NOMO-1 treated with DMSO at 0.1 percent for 48 hours (cell line): ENCODE results near the gene OTOP3.
A peak's percentile ranks its signal among the peaks of the same experiment; 100 is the strongest.

Source experiments
- DNase-seq: peaks from one replicate; lab custom pipeline; 2025; ENCODE audit not compliant: unreplicated experiment; lab: John Stamatoyannopoulos, UW

OTOP3 gene

DNA sequence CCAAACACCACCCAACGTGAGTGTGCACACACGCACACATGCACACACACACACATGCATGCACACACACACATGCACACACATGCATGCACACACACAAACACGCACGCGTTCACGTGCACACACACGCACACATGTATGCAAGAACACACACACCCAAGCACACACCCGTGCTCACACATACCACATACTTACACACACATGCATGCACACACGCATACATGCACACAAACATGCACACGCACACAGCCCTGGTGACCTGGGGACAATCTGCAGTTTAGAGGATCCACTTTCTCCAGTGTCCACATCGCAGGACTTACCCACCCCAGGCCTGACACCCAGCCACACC lies 18.9 kb upstream of the OTOP3 start:
- no peak for DNase-seq

DNA sequence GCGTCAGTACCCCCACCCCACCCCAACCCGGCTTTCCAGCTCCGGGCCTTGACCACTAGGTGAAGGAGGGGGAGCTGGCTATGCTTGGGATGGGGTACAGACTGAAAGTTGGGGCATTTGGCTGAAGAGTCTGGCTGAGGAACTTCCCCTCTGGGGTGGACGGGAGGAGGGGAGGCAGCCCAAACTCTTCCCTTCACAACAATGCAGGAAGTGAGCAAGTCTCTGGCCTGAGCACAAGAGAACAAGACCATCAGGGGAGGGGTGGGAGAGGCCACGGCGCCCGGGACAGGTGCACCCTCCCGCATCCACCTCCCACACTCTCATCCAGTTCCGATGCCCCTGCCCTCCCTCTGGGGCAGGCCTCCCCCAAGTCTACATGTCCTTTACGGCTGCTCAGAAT lies 18.3 kb upstream of the OTOP3 start:
- DNase-seq: peak; percentile 72

DNA sequence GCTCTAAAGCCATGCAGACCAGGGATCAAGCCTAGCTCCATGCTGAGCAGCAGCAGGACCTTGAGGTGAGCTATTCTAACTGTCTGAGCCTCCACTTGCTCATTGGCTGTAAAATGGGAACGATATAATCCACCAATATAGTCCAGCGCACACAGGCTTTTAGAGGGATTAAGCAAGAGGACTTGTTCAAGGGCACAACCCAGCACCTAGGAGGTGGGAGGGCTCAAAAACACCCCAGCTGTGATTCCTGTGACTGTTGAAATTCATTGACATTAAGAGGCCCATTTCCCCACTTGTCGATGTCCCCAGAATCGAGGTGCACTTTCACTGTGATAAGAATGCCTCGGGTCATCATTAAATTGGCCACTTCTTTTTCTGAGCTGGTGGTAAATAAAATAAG lies 16.8 kb upstream of the OTOP3 start:
- DNase-seq: no peak

DNA sequence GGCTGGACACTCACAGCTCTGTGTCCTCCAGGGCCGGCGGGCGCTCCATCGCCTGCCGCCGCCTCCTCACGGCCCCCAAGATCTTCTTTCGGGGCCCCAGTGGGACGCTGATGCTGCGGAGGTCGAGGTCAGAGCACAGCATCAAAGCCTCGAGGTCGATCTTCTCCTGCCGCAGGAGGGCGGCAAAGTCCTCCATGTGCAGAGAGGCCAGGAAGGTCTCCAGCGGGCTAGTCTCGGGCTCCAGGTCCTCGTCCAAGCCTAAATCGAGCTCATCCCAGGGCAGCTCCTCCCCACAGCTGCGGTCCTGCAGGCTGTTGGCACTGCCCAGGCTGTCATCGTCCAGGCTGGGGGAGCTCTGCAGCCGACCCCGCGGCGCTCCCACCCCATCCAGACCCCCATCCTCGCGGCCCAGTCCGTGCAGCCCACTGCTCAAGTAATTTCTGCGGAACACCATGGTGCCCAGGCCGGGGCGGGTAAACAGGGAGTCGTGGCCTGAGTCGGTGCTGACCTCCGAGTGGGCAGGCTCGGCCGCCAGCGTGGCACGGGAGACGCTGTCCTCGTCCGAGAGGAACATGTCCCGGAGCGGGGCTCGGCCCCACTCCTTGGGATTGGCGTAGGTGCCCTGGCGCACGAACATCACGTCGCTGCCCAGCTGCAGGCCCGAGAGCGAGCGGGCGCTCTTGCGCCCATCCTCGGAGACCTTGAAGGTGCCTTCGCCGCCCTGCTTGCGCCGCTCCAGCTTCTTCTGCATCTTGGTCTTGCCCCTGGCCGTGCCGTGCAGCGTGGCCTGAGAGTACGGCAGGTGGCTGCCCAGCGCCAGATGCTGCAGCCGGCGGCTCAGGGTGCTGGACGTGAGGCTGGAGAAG lies 16.0 kb upstream of the OTOP3 start:
- DNase-seq: no peak

DNA sequence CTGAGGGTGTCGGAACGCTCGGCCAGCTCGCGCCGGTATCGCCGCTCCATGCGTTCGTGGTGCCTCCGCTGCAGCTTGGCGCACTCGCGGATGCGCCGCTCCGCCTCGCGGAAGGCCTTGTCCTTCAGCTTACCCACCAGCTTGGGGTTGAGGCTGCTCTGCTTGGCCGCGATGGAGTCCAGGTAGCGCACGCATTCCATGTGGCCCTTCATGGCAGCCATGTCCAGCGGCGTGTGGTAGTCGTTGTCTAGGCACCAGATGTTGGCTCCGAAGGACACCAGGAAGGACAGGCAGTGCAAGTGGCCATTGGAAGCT lies 15.4 kb upstream of the OTOP3 start:
- no peak for DNase-seq

DNA sequence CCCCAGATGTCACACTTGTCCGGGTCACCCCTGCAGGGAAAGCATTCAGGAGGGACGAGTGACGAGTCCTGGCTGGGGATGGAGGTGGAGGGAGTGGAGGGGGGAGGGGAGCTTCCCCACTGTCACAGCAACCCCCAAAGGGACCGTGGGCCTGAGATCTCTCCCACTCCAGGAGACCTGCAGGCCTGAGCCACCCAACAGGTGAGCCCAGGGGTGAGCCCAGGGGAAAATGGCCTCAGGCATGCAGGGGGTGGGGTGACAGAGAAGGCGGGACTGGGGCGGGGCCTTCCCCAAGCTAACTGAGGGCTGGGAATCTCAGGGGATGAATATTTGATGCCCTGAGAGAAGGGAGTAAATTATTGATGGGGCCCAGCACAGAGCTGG lies 15.1 kb upstream of the OTOP3 start:
- DNase-seq: no peak

DNA sequence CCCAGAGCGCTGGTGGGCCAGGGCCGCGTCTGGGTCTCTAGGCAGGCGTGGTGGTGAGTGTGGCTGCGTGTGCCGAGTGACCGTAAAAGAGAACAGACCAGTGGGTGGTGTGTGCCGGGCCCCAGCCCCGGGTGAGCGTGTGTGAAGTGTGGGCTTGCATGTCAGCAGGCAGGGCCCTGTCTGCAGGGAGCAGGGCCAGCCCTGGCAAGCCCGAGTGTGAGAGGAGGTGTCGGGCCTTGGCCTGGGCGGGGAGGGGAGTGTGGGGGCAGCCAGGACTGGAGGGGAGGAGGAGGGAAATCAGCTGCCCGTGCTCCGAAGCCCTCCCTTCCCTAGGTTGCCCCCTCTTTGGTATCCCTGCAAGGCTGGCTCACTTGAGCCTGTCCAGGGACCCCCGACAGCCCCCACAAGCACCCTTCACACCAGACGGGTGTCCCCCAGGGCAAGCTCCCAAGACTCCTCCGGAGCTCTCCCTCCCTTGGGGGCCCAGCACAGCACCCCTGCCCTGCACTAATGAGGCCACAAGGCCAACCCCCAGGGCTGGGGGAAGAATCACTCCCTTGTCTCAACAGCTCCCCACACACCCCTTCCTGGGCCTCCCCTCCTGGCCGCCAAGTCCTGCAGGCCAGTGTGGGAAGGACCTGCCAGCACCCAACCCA lies 14.5 kb upstream of the OTOP3 start:
- DNase-seq: no peak

DNA sequence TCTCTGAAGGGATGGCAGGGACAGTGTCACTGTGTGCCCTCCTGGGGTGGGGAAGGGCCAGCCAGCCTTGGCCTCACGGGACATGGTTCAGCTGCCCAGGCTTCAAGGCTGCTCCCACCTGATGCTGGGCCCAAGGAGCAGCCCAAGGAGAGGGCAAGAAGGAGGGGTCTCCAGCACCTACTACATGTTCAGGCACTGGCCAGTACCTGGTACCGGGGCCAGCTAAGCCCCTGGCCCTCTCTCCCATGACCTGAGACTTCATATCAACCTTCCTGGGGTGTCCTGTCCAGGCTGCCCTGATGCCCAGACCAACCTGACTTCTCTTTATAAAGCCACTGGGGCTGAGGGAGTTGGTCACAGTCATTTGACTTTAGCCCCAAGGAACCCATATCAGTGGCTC lies 13.9 kb upstream of the OTOP3 start:
- no peak for DNase-seq

DNA sequence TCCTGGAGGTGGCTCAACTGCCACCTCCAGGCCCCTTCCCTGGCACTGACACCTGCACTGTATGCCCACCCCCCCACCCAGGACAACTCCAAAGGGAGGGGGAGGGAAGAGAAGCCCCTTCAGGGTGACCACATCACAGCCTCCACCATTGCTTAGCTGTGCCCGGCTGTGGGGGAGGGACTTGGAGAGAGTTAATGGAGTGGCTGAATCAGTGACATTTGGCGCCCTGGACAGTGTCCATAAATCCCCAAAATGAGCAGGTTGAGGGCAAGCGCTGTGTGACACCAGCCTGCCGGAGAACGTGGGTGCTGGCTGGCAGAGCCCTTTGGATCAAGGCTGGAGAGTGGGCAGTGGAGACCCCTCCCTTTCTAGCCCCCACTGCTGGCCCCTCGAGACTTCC lies 13.5 kb upstream of the OTOP3 start:
- no peak for DNase-seq

DNA sequence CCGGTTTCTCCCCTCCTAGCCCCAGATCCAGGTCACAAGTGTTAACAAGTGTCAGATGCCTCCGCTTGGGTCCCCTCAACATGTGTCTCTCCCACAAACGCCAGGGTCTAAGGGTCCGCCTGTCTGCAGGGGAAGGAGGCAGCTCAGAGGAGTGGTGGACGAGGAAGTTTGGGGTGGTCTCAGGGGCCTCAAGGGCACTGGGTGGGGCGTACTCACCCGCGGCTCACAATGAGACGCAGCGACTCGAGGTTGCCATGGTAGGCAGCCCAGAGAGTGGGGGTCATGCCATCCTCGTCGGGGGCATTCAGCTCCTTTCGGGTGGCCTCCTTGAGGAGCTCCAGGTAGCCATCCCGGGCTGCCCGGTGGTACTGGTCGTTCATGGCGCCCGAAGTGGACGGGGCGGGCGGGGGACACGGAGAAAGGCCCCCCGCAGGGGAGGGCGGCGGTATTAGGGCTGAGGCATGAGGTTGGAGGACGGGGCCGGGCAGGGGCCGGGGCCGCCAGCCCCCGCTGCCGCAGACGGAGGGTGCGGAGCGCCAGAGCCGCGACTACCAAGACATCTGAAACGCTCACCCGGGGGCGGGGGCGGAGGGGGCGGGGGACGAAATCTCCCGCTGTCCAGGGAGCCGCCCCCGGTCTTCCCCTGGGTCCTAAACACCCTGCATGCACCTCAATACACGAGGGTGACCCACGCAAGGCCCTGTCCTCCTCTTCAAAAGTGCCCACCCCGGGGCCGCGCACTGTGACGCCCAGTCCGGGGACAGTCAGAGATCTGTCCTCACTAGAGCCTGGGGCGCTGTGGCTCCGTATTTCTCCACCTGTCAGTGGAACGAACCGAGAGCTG lies 12.8 kb upstream of the OTOP3 start, which contains the start of gene USH1G:
USH1G (minus strand) TSS at position 562 of the 844 bp plus-strand sequence; CDS start at position 380, 182 bp downstream.
- DNase-seq: no peak

DNA sequence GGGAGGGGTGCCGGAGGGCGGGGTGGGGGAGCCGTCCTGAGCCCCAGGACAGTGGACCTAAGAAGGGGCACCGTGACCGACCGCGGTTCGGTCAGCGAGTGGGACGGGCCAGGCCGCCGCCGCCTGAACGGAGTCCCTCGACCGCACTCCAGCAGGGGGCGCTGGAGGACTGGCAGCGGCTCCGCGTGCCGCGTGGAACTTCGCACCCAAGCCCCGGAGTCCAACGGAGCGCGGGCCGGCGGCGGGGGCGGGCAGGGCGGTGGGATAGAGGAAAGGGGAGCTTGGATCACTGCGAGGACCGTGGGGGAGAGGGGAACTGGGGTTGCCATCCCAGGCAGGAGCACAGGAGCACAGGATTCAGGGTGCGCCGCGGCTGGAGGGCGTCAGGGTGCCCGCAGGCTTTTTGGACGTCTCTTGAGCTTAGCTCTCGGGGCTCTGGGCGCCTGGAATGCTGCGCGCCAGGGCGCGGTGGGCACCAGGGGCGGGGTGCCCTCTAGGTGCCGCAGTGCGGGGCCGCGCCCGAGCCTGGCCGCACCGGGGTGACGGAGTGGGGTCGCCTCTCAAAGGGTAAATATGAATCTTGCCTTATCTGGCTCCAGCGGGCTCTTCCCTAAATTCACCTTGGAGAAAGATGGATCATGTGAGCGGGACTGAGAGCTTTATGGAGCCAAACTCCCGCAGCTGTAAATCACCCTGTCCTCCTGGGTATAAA lies 12.0 kb upstream of the OTOP3 start:
- peak; percentile 41 for DNase-seq

DNA sequence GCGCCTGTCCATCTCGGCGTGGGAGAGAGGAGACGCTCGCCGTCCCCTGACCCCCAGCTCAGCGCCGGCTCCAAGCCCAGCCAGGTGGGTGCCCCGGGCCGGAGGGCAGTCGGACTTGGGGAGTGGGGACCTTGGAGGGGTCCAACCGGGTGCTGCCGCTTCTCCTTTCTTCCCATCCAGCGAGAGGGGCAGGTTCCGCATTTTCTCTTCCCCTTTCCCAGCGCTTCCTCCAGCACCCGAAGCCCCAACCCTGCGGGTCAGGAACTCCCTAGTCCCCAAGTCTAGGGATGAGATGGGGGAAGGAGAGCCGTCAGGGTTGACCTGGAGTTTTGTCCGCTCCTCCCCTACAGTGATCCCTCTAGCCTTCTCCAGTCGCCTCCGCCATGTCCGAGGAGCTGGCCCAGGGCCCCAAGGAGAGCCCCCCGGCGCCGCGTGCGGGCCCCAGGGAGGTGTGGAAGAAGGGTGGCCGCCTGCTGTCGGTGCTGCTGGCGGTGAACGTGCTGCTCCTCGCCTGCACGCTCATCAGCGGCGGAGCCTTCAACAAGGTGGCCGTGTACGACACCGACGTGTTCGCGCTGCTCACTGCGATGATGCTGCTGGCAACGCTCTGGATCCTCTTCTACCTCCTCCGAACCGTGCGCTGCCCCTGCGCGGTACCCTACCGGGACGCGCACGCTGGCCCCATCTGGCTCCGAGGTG lies 11.3 kb upstream of the OTOP3 start, which contains the start of gene OTOP2:
OTOP2 (plus strand) TSS at position 24 of the 699 bp plus-strand sequence; CDS start at position 384, 360 bp downstream.
- DNase-seq: peak; percentile 35

DNA sequence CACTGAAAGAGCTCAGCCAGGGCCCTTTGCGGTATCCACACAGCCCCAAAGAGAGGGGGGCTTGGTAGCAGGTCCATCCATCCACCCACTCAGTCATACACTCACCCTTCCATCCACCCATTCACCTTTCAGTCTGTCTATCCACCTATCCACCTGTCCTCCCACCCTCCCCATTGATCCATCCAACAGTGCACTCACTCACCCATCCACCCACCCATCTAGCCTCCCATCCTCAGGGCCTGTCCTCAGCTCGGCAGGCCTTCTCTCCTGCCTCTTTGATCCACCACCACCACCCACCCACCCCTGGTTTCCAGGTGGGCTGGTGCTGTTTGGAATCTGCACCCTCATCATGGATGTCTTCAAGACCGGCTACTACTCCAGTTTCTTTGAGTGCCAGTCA lies 10.5 kb upstream of the OTOP3 start:
- DNase-seq: no peak

DNA sequence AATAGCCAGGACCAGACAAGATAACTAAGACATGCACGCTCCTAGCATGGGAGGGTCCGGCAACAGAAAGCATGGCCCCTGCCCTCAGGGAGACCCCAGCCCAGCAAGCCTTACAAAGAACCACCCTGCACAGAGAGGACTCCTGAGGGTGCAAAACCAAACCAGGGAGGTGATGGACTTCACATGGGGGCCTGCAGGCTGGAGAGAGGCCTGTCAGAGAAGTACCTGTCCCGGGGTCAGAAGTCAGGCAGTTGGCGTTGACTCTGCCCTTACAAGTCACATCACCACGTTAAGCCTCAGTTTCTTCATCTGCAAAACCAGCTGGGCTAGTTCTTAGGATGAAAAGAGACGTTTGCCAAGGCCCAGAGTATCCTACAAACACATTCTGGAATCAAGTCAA lies 6.9 kb upstream of the OTOP3 start:
- no peak for DNase-seq

DNA sequence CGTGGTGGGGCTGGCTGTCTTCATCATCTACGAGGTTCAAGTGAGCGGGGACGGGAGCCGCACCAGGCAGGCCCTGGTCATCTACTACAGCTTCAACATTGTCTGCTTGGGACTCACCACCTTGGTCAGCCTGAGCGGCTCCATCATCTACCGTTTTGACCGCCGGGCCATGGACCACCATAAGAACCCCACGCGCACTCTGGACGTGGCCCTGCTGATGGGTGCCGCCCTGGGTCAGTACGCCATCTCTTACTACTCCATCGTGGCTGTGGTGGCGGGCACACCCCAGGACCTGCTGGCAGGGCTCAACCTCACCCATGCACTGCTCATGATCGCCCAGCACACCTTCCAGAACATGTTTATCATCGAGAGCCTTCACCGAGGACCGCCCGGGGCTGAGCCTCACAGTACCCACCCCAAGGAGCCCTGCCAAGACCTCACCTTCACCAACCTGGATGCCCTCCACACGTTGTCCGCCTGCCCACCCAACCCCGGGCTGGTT lies 5.1 kb upstream of the OTOP3 start:
- no peak for DNase-seq

DNA sequence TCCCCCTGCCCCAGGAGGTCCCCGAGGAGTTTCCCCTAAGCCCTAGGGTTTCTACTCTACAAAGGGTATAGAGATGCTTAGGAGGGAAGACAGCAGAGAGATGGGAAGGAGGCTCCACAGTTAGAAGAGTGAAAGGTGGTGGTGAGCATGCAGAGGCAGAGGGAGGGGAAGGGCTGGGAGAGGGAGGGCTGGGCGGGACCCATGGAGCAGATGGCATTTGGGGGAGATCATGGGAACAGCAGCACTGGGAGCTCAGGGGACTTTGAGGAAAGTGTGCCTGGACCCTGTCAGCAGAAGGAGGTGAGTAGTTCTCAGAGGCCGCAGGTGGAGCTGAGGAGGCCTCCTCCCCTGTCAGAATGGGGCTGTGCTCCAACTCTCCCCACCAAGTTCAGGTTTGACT lies 650 bp upstream of the OTOP3 start:
- no peak for DNase-seq

DNA sequence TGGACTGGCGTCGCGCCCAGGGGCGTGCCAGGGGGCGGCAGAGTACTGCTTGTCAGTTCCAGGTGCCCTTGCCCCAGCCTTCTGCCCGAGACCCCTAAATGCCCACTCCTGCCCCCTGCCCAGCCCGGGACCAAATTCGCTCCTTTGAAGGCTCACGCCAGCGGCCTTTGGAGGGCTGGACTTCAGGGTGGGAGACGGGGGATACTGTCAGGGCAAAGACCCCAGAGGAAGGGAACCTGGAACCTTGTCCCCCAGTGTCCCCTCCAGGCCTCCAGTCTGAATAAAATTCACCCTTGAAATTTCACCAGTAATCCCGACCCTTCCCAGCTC lies 737 bp downstream of the OTOP3 start:
- no peak for DNase-seq

DNA sequence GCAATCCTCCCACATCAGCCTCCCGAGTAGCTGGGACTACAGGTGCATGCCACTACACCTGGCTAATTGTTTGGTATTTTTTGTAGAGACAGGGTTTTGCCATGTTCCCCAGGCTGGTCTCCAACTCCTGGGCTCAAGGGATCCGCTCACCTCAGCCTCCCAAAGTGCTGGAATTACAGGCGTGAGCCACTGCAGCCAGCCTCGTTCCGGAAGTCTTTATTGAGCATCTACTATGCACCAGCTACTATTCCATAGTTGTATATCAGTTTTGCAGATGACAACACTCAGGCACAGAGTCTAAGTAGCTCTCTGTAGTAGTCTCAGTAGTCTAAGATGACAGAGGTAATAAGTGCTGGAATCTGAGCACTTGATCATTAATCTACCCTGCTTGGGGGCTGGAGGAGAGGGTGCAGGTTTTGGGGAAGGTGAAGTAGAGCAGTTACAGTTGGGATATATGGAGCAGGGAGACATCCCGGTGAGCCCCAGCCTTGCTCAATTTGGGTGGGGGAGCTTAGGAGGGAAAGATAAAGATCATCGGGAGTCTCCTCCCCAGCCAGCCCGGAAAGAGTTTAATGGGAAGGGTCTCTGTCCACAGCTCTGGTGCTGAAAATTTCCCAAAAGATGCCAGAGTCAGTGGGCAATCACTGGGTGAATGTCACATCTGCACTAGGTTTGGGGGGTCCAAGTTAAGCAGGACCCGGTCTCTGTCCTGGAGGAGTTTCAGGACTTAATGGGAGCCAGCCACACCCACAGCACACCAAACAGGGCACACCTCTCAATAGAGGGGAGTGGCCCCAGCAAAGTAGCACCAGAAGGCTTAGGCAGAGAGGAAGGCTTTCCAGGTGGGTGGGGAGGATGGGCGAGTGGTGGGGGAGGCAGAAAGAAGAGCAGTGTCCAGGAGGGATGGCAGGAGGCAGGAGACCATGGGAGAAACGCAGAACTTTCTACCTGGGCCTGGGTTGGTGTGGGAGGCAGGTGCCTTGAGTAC lies 1.7 kb downstream of the OTOP3 start:
- no peak for DNase-seq

DNA sequence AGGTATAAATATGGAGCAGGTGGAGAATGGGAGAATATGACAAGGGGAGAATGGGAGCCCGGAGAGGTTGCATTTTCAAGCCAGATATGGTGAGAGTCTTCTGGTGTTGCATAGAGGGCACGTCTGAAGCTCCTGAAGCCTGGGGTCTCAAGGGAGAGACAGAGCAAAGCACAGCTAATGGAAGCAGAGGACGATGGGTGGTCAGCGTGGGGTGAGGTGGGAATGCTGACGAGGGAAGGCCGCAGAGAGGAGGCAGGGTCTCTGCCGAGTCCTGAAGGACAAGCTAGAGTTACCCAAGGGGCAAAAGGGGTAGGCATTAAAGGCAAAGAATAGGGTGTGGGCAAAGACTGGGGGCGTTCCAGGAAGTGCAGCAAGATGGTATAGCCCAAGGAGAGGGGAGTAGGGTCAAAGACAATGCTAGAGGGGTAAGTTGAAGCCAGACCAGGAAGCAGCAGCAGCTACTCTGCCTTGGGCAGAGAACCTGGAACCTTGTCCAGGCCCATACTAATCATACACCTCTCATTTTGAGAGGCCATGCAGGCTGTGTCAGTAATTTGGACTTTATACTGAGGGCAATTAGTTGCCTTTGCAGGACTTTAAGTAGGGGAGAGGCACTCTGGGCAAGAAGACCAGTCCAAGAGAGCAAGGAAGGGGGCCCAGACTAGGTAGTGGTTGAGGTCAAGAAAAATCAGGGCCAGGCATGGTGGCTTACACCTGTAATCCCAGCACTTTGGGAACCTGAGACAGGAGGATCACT lies 2.7 kb downstream of the OTOP3 start:
- no peak for DNase-seq
